ENCODE measurements around the gene SPOCK1. TPM values are rescaled to one million over a fixed set of nuclear protein-coding genes. Genes with fewer than 3 reads are reported as not detected.

Gene SPOCK1
- total RNA-seq, 1 donor from 2014 or later: 900 TPM

DNA sequence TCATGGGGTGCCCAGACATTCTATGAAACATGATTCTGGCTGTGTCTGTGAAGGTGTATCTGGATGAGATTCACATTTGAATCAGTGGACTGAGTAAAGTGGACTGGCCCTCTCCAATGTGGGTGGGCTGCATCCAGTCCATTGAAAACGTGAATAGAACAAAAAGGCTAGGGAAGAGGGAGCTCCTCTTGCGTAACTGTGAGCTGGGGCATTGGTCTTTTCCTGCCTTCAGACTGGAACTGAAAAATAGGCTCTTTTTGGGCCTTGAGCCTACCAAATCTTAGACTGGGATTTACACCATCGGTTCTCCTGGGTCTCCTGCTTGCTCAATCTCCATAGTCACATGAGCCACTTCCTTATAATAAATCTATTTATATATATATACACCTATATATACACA is 170.1 kb downstream of the SPOCK1 start:
- Mint-ChIP-seq H3K9me3 (ENCODE audit: unreplicated experiment) (no peaks in the 10 kb centered on the region), H3K4me1 (ENCODE audit: unreplicated experiment) (peaks cover 3% of the 10 kb centered on the region), H3K27me3 (ENCODE audit: unreplicated experiment) (no peaks in the 10 kb centered on the region), H3K27ac (ENCODE audit: unreplicated experiment) (no peak overlapping the region), H3K36me3 (ENCODE audit: unreplicated experiment) (peaks cover 2% of the 10 kb centered on the region), H3K4me3 (ENCODE audit: unreplicated experiment) (no peak overlapping the region)
- TF ChIP-seq CTCF (IDR thresholded peaks at IDR 0.05): no peak
- DNase-seq (ENCODE audit: extremely low spot score, unreplicated experiment): no peak

- H3K9me3 Mint-ChIP-seq (ENCODE audit: unreplicated experiment): no peaks in the 10 kb centered on the region
- no peak for TF ChIP-seq CTCF (IDR thresholded peaks at IDR 0.05)
- DNase-seq (ENCODE audit: extremely low spot score, unreplicated experiment): no peak
- H3K36me3 Mint-ChIP-seq (ENCODE audit: unreplicated experiment): peaks cover 4% of the 10 kb centered on the region
- peaks cover 5% of the 10 kb centered on the region for H3K27me3 Mint-ChIP-seq (ENCODE audit: unreplicated experiment)
- no peak overlapping the region for H3K27ac Mint-ChIP-seq (ENCODE audit: unreplicated experiment)
- peaks cover 1% of the 10 kb centered on the region for H3K4me1 Mint-ChIP-seq (ENCODE audit: unreplicated experiment)
- H3K4me3 Mint-ChIP-seq (ENCODE audit: unreplicated experiment): no peak overlapping the region
Observed at GRCh38 chr5:137328463-137328862, 170.7 kb downstream of the SPOCK1 start.

DNA sequence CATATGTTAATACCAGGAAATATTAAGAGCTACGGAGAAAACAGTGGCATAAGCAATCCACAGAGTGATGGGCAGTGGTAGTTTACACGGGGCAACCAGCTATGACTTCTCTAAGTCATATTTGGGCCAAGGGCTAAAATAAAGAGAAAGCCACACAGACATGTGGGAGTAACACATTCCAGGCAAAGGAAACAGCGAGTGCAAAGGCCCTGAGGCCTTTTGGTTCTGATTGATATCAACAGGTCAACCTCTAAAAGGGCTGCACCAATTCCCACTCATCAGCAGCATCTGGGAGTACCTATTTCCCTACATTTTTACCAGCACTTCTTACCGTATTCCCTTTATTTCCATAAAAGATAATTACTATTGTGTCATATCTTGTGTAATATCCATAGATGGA is 173.4 kb downstream of the SPOCK1 start:
- Mint-ChIP-seq H3K4me1 (ENCODE audit: unreplicated experiment) (peaks cover 3% of the 10 kb centered on the region), H3K4me3 (ENCODE audit: unreplicated experiment) (no peak overlapping the region), H3K27me3 (ENCODE audit: unreplicated experiment) (peaks cover 9% of the 10 kb centered on the region), H3K36me3 (ENCODE audit: unreplicated experiment) (peaks cover 14% of the 10 kb centered on the region), H3K27ac (ENCODE audit: unreplicated experiment) (no peak overlapping the region), H3K9me3 (ENCODE audit: unreplicated experiment) (no peaks in the 10 kb centered on the region)
- TF ChIP-seq CTCF (IDR thresholded peaks at IDR 0.05): no peak
- DNase-seq (ENCODE audit: extremely low spot score, unreplicated experiment): no peak

GRCh38 chr5:137320056-137321045 is 178.8 kb downstream of the SPOCK1 start:
- H3K36me3 Mint-ChIP-seq (ENCODE audit: unreplicated experiment): peaks cover 12% of the 10 kb centered on the region
- H3K9me3 Mint-ChIP-seq (ENCODE audit: unreplicated experiment): no peaks in the 10 kb centered on the region
- peak; percentile 84 for DNase-seq (ENCODE audit: extremely low spot score, unreplicated experiment)
- no peak overlapping the region for H3K4me3 Mint-ChIP-seq (ENCODE audit: unreplicated experiment)
- H3K27ac Mint-ChIP-seq (ENCODE audit: unreplicated experiment): peak overlapping the region; percentile 50
- H3K27me3 Mint-ChIP-seq (ENCODE audit: unreplicated experiment): peaks cover 11% of the 10 kb centered on the region
- TF ChIP-seq CTCF (IDR thresholded peaks at IDR 0.05): peak; percentile 84
- peaks cover 34% of the 10 kb centered on the region for H3K4me1 Mint-ChIP-seq (ENCODE audit: unreplicated experiment)

GRCh38 chr5:137318027-137318426 is 181.1 kb downstream of the SPOCK1 start:
- H3K36me3 Mint-ChIP-seq (ENCODE audit: unreplicated experiment): peaks cover 10% of the 10 kb centered on the region
- peaks cover 34% of the 10 kb centered on the region for H3K4me1 Mint-ChIP-seq (ENCODE audit: unreplicated experiment)
- H3K27me3 Mint-ChIP-seq (ENCODE audit: unreplicated experiment): peaks cover 5% of the 10 kb centered on the region
- DNase-seq (ENCODE audit: extremely low spot score, unreplicated experiment): no peak
- TF ChIP-seq CTCF (IDR thresholded peaks at IDR 0.05): no peak
- H3K9me3 Mint-ChIP-seq (ENCODE audit: unreplicated experiment): no peaks in the 10 kb centered on the region
- H3K4me3 Mint-ChIP-seq (ENCODE audit: unreplicated experiment): no peak overlapping the region
- H3K27ac Mint-ChIP-seq (ENCODE audit: unreplicated experiment): no peak overlapping the region

Measured in osteocyte (in vitro differentiated cells).